SH-SY5Y (cell line): ENCODE data around the gene GADD45GIP1.

ENCODE experiments used
- GATA2 ChIP-seq: IDR thresholded peaks from 2 replicates; pipeline ENCODE4 v1.6.1; 2011; ENCODE audit warnings: mild to moderate bottlenecking, low read depth, low read length
- GATA3 ChIP-seq: IDR thresholded peaks from 2 replicates; pipeline ENCODE4 v1.6.1; 2011; ENCODE audit warnings: low read depth, mild to moderate bottlenecking, low read length, moderate library complexity

DNA sequence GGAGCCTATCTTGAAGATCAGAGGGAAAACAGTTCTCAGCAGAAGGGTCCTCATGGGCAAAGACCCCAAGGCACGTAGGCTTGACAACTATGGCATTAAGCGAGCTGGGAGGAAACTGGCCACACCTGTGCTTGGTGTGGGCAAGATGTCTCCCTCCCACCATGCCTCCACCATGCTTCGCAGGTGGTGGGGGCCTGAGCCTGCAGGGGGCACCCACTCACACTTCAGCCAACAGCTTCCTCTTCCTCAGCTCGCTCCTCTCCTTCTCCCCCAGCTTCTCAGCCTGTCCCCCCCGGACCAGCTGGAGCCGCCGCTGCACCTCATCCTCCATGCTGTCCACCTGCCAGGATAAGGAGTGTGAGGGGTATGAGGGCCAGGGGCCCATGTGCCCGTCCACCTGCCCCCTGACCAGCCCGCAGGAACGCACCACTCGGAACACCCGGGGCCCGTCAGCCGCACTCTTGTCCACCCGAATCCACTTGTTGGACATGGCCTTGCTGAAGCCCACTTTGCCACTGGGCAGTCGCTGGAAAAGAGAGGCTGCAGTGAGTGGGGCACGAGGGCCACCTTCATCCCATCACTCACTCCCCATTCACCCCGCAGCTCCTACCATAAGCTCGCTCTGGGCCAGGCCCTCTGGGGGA is 26.9 kb downstream of the GADD45GIP1 start:
- TF ChIP-seq GATA2 (no peak), GATA3 (no peak)
